Neural progenitor cell (in vitro differentiated cells): Measurements from ENCODE around the gene AGPAT1. TPM values are rescaled to one million over a fixed set of nuclear protein-coding genes. Genes with fewer than 3 reads are reported as not detected.

Source experiments
- DNase-seq: peaks from one replicate; pipeline ENCODE4 v3.0.0-alpha.2; 2016; ENCODE audit warnings: low spot score
- H2AFZ ChIP-seq: fragments of 200-600 bp; sonication (generic); replicated peaks from 2 replicates; pipeline ENCODE4 v1.6.1; 2016; ENCODE audit warnings: antibody characterized with exemption
- H3F3A ChIP-seq: fragments of 200-600 bp; sonication (generic); 2 replicates; pipeline ENCODE4 v1.6.1; 2016; ENCODE audit warnings: antibody characterized with exemption, low read depth
- H3K27ac ChIP-seq: fragments of 200-600 bp; sonication (generic); 2 replicates; pipeline ENCODE4 v1.5.1; 2016; ENCODE audit warnings: mild to moderate bottlenecking
- H3K27me3 ChIP-seq: fragments of 200-600 bp; sonication (generic); 2 replicates; pipeline ENCODE4 v1.6.1; 2016; ENCODE audit warnings: mild to moderate bottlenecking, moderate library complexity
- H3K36me3 ChIP-seq: fragments of 200-600 bp; sonication (generic); 2 replicates; pipeline ENCODE4 v1.5.1; 2016
- H3K4me1 ChIP-seq: fragments of 200-600 bp; sonication (generic); 2 replicates; pipeline ENCODE4 v1.6.1; 2016; ENCODE audit warnings: mixed run types
- H3K4me2 ChIP-seq: fragments of 200-600 bp; sonication (generic); 2 replicates; pipeline ENCODE4 v1.6.1; 2016
- H3K4me3 ChIP-seq: fragments of 200-600 bp; sonication (generic); 2 replicates; pipeline ENCODE4 v1.5.1; 2016
- H3K79me2 ChIP-seq: fragments of 200-600 bp; sonication (generic); 2 replicates; pipeline ENCODE4 v1.6.1; 2016; ENCODE audit warnings: low read depth
- H3K9ac ChIP-seq: fragments of 200-600 bp; sonication (generic); 2 replicates; pipeline ENCODE4 v1.6.1; 2016
- H3K9me3 ChIP-seq: fragments of 200-600 bp; sonication (generic); 2 replicates; pipeline ENCODE4 v1.5.1; 2016; ENCODE audit warnings: low read depth
- H4K20me1 ChIP-seq: fragments of 200-600 bp; sonication (generic); 2 replicates; pipeline ENCODE4 v1.6.1; 2016; ENCODE audit warnings: low read depth
- H3K27ac Mint-ChIP-seq: 3 replicates; pipeline ENCODE4 v1.8.0; 2021; ENCODE audit warnings: mixed read lengths
- H3K27me3 Mint-ChIP-seq: 2 replicates; pipeline ENCODE4 v1.8.0; 2022; ENCODE audit warnings: low read depth, mild to moderate bottlenecking, inconsistent platforms, moderate library complexity, mixed read lengths; ENCODE audit not compliant: insufficient read depth
- H3K36me3 Mint-ChIP-seq: 3 replicates; pipeline ENCODE4 v1.8.0; 2021; ENCODE audit warnings: mixed read lengths
- H3K4me1 Mint-ChIP-seq: 3 replicates; pipeline ENCODE4 v1.8.0; 2021; ENCODE audit warnings: mixed read lengths
- H3K4me3 Mint-ChIP-seq: 3 replicates; pipeline ENCODE4 v1.8.0; 2021; ENCODE audit warnings: mild to moderate bottlenecking, moderate library complexity, mixed read lengths
- H3K9me3 Mint-ChIP-seq: 3 replicates; pipeline ENCODE4 v1.8.0; 2020; ENCODE audit warnings: mixed read lengths
- CTCF ChIP-seq: fragments of 200-600 bp; sonication (generic); IDR thresholded peaks from 2 replicates; pipeline ENCODE4 v1.5.1; 2017; ENCODE audit warnings: antibody characterized with exemption, mild to moderate bottlenecking
- EZH2 ChIP-seq: fragments of 200-600 bp; sonication (generic); IDR thresholded peaks from 2 replicates; pipeline ENCODE4 v1.6.1; 2017; ENCODE audit warnings: antibody characterized with exemption, mild to moderate bottlenecking, moderate library complexity
- EZH2phosphoT487 ChIP-seq: fragments of 200-600 bp; sonication (generic); IDR thresholded peaks from 2 replicates; pipeline ENCODE4 v1.6.1; 2017; ENCODE audit warnings: antibody characterized with exemption
- total RNA-seq: library from RNA; depleted of rRNA; stranded (reverse); fragments of >200 nt; gene quantifications from 2 replicates; pipeline ENCODE4 v1.2.3, GENCODE V29; 2015; ENCODE audit warnings: low replicate concordance

AGPAT1 gene
- total RNA-seq, 1 donor from 2014 or later = 46.9 TPM

- no peaks in the 10 kb centered on the region for H3K79me2 ChIP-seq
- no peak overlapping the region for H3K9ac ChIP-seq
- peaks cover 1% of the 10 kb centered on the region for H3K4me1 ChIP-seq
- H3K4me3 Mint-ChIP-seq = no peak overlapping the region
- no peak overlapping the region for H2AFZ ChIP-seq
- H3K4me1 Mint-ChIP-seq = peaks cover 6% of the 10 kb centered on the region
- H3K36me3 ChIP-seq = no peaks in the 10 kb centered on the region
- H3K27me3 ChIP-seq = peaks cover 5% of the 10 kb centered on the region
- no peaks in the 10 kb centered on the region for H3K36me3 Mint-ChIP-seq
- no peak overlapping the region for H3K27ac ChIP-seq
- DNase-seq = no peak
- H3K4me2 ChIP-seq = no peak overlapping the region
- H3K4me3 ChIP-seq = no peak overlapping the region
- TF ChIP-seq EZH2 = no peak
- TF ChIP-seq EZH2phosphoT487 = no peak
- H3K9me3 ChIP-seq = no peaks in the 10 kb centered on the region
- no peaks in the 10 kb centered on the region for H3F3A ChIP-seq
- H4K20me1 ChIP-seq = no peaks in the 10 kb centered on the region
- H3K9me3 Mint-ChIP-seq = peaks cover 8% of the 10 kb centered on the region
- no peak overlapping the region for H3K27ac Mint-ChIP-seq
- H3K27me3 Mint-ChIP-seq = peaks cover 21% of the 10 kb centered on the region
Observed at GRCh38 chr6:32208996-32209395, 33.1 kb upstream of the AGPAT1 start.

GRCh38 chr6:32204268-32204715 lies 28.4 kb upstream of the AGPAT1 start:
- Histone ChIP-seq H3K4me2 (no peak overlapping the region), H3K27ac (no peak overlapping the region), H3K36me3 (no peaks in the 10 kb centered on the region), H3F3A (no peaks in the 10 kb centered on the region), H3K27me3 (peaks cover 5% of the 10 kb centered on the region), H3K79me2 (no peaks in the 10 kb centered on the region), H3K4me3 (no peak overlapping the region), H2AFZ (no peak overlapping the region), H3K9me3 (no peaks in the 10 kb centered on the region), H4K20me1 (no peaks in the 10 kb centered on the region), H3K4me1 (peaks cover 13% of the 10 kb centered on the region), H3K9ac (no peak overlapping the region)
- H3K27me3 Mint-ChIP-seq = peaks cover 14% of the 10 kb centered on the region
- peaks cover 8% of the 10 kb centered on the region for H3K9me3 Mint-ChIP-seq
- peak overlapping the region; percentile 42 for H3K27ac Mint-ChIP-seq
- DNase-seq = no peak
- peaks cover 37% of the 10 kb centered on the region for H3K4me1 Mint-ChIP-seq
- TF ChIP-seq EZH2 = no peak
- no peak for TF ChIP-seq CTCF
- no peak for TF ChIP-seq EZH2phosphoT487
- peak overlapping the region; percentile 28 for H3K4me3 Mint-ChIP-seq
- H3K36me3 Mint-ChIP-seq = no peaks in the 10 kb centered on the region

- Histone ChIP-seq H3K9me3 (no peaks in the 10 kb centered on the region), H3F3A (no peaks in the 10 kb centered on the region), H3K4me1 (peaks cover 13% of the 10 kb centered on the region), H3K4me3 (no peak overlapping the region), H3K4me2 (no peak overlapping the region), H4K20me1 (no peaks in the 10 kb centered on the region), H3K27ac (no peak overlapping the region), H3K27me3 (peaks cover 5% of the 10 kb centered on the region), H3K9ac (no peak overlapping the region), H3K36me3 (no peaks in the 10 kb centered on the region), H2AFZ (no peak overlapping the region), H3K79me2 (no peaks in the 10 kb centered on the region)
- Mint-ChIP-seq H3K4me1 (peaks cover 37% of the 10 kb centered on the region), H3K9me3 (peaks cover 8% of the 10 kb centered on the region), H3K4me3 (peak overlapping the region; percentile 36), H3K36me3 (no peaks in the 10 kb centered on the region), H3K27ac (peak overlapping the region; percentile 97), H3K27me3 (peaks cover 11% of the 10 kb centered on the region)
- TF ChIP-seq EZH2 = no peak
- no peak for TF ChIP-seq EZH2phosphoT487
- no peak for TF ChIP-seq CTCF
- peak; percentile 55 for DNase-seq
Observed at GRCh38 chr6:32203426-32204267, 27.8 kb upstream of the AGPAT1 start.

GRCh38 chr6:32202186-32202585 lies 26.3 kb upstream of the AGPAT1 start:
- Histone ChIP-seq H3K4me3 (no peak overlapping the region), H3K9ac (no peak overlapping the region), H3K27me3 (peaks cover 5% of the 10 kb centered on the region), H2AFZ (no peak overlapping the region), H4K20me1 (no peaks in the 10 kb centered on the region), H3K4me2 (no peak overlapping the region), H3K36me3 (no peaks in the 10 kb centered on the region), H3K79me2 (no peaks in the 10 kb centered on the region), H3K4me1 (peaks cover 14% of the 10 kb centered on the region), H3K27ac (no peak overlapping the region), H3F3A (peaks cover 2% of the 10 kb centered on the region), H3K9me3 (no peaks in the 10 kb centered on the region)
- H3K9me3 Mint-ChIP-seq = peaks cover 8% of the 10 kb centered on the region
- DNase-seq = no peak
- H3K4me3 Mint-ChIP-seq = no peak overlapping the region
- peaks cover 8% of the 10 kb centered on the region for H3K27me3 Mint-ChIP-seq
- no peak overlapping the region for H3K27ac Mint-ChIP-seq
- TF ChIP-seq CTCF (no peak), EZH2phosphoT487 (no peak), EZH2 (no peak)
- H3K4me1 Mint-ChIP-seq = peaks cover 38% of the 10 kb centered on the region
- no peaks in the 10 kb centered on the region for H3K36me3 Mint-ChIP-seq
